Common myeloid progenitor, CD34-positive (primary cell): ENCODE data around the gene SLCO3A1.
A peak's percentile ranks its signal among the peaks of the same experiment; 100 is the strongest.

Experiments
- CTCF ChIA-PET: fragments of 350-600 bp; sonication (Branson Sonifier 250); formaldehyde crosslinking; loops from one replicate; lab custom pipeline; 2021; ENCODE audit warnings: antibody characterized with exemption; lab: Charles Lee
- POLR2A ChIA-PET: fragments of 350-600 bp; sonication (Branson Sonifier 250); formaldehyde crosslinking; loops from one replicate; lab custom pipeline; 2021; ENCODE audit warnings: antibody characterized with exemption; lab: Charles Lee
- DNase-seq, 3 donors: peaks; one replicate each; pipeline versions ENCODE4 v3.0.0 to v3.0.0-alpha.2; 2013
- H3K27ac ChIP-seq, 2 experiments: 1 replicate in 1 of 2; 2 replicates in 1 of 2; pipeline ENCODE4 v1.7.0; 2013; ENCODE audit warnings: inconsistent platforms in 2 of 2, low read length in 2 of 2, mild to moderate bottlenecking in 2 of 2, low read depth in 1 of 2, moderate library complexity in 1 of 2; ENCODE audit not compliant: severe bottlenecking in 2 of 2, insufficient read depth in 1 of 2, poor library complexity in 1 of 2
- H3K27me3 ChIP-seq, 5 experiments: replicated peaks in 2 of 5; 1 replicate in 3 of 5; 2 replicates in 2 of 5; pipeline versions ENCODE4 v1.6.1 to v1.7.0; 2013; ENCODE audit warnings: low read length in 4 of 5, mild to moderate bottlenecking in 2 of 5, moderate library complexity in 2 of 5, inconsistent platforms in 1 of 5; ENCODE audit not compliant: insufficient read depth in 5 of 5, control insufficient read depth in 4 of 5
- H3K36me3 ChIP-seq, 4 experiments: 1 replicate in 2 of 4; 2 replicates in 2 of 4; pipeline versions ENCODE4 v1.6.1 to v1.7.0; 2013; ENCODE audit warnings: low read length in 3 of 4, control low read depth in 1 of 4, mild to moderate bottlenecking in 1 of 4; ENCODE audit not compliant: control insufficient read depth in 4 of 4, insufficient read depth in 4 of 4
- H3K4me1 ChIP-seq, 4 experiments: 1 replicate in 3 of 4; 2 replicates in 1 of 4; pipeline versions ENCODE4 v1.6.1 to v1.7.1; 2013; ENCODE audit warnings: low read length in 3 of 4, mild to moderate bottlenecking in 3 of 4, control low read depth in 1 of 4, inconsistent platforms in 1 of 4, moderate library complexity in 1 of 4; ENCODE audit not compliant: control insufficient read depth in 4 of 4, insufficient read depth in 4 of 4; ENCODE audit errors: control extremely low read depth in 1 of 4
- H3K4me3 ChIP-seq, 7 experiments: 1 replicate in 4 of 7; 2 replicates in 3 of 7; pipeline versions ENCODE4 v1.5.1 to v1.7.0; 2013; ENCODE audit warnings: mild to moderate bottlenecking in 7 of 7, low read length in 6 of 7, moderate library complexity in 6 of 7, inconsistent platforms in 2 of 7, low read depth in 2 of 7, control low read depth in 1 of 7; ENCODE audit not compliant: insufficient read depth in 4 of 7, control insufficient read depth in 1 of 7; ENCODE audit errors: extremely low read depth in 1 of 7
- H3K9me3 ChIP-seq, 5 experiments: 1 replicate in 4 of 5; 2 replicates in 1 of 5; pipeline versions ENCODE4 v1.6.1 to v1.7.1; 2013; ENCODE audit warnings: low read length in 4 of 5, mild to moderate bottlenecking in 2 of 5, inconsistent platforms in 1 of 5, low read depth in 1 of 5, moderate library complexity in 1 of 5; ENCODE audit not compliant: control insufficient read depth in 4 of 5, insufficient read depth in 2 of 5; ENCODE audit errors: control extremely low read depth in 1 of 5
- WGBS: methylation state at CpG from one replicate; pipeline ENCODE4 v1.1.5; 2013; ENCODE audit not compliant: insufficient coverage; 5-methylcytosine and 5-hydroxymethylcytosine counted together

SLCO3A1 gene

GRCh38 chr15:92074101-92074500 lies 220.6 kb downstream of the SLCO3A1 start:
- Histone ChIP-seq H3K4me1 (peaks cover 6 to 83% (median 73%) of the 10 kb centered on the region in 4 experiments), H3K27me3 (no peaks in the 10 kb centered on the region), H3K27ac (no peak overlapping the region), H3K36me3 (no peaks in the 10 kb centered on the region), H3K9me3 (no peaks in the 10 kb centered on the region), H3K4me3 (peak overlapping the region in 2 of 7 experiments; percentile 16 to 45)
- ChIA-PET POLR2A (no interaction called here), CTCF (interaction anchor here (1.9 to 8.6 kb wide), 4 partner anchors 9 to 185 kb away, joined by 5 to 62 read pairs (median 18); no protein-coding TSS in a partner anchor)
- WGBS: 37% methylated on average over 4 of the region's 4 CpGs
- peak in 2 of 3 donors; percentile 49 to 60 for DNase-seq

GRCh38 chr15:92074646-92075045 lies 221.1 kb downstream of the SLCO3A1 start:
- H3K36me3 ChIP-seq: no peaks in the 10 kb centered on the region
- H3K27ac ChIP-seq: no peak overlapping the region
- H3K4me3 ChIP-seq: peak overlapping the region in 2 of 7 experiments; percentile 16 to 45
- H3K9me3 ChIP-seq: no peaks in the 10 kb centered on the region
- CTCF ChIA-PET: interaction anchor here (1.0 to 8.6 kb wide), 6 partner anchors 8 to 368 kb away, joined by 3 to 62 read pairs (median 18); no protein-coding TSS in a partner anchor
- no peaks in the 10 kb centered on the region for H3K27me3 ChIP-seq
- peak; percentile 62 to 82 (median 78) for DNase-seq
- POLR2A ChIA-PET: no interaction called here
- 2% methylated on average over 4 of the region's 5 CpGs for WGBS
- peaks cover 6 to 78% (median 68%) of the 10 kb centered on the region in 4 experiments for H3K4me1 ChIP-seq

- Histone ChIP-seq H3K27ac (no peak overlapping the region), H3K36me3 (no peaks in the 10 kb centered on the region), H3K27me3 (no peaks in the 10 kb centered on the region), H3K4me3 (peak overlapping the region in 1 of 7 experiments; percentile 45), H3K9me3 (no peaks in the 10 kb centered on the region), H3K4me1 (peaks cover 6 to 67% (median 58%) of the 10 kb centered on the region in 4 experiments)
- peak in 2 of 3 donors; percentile 42 to 52 for DNase-seq
- ChIA-PET POLR2A (no interaction called here), CTCF (interaction anchor here (1.0 to 8.6 kb wide), 7 partner anchors 15 to 370 kb away, joined by 3 to 62 read pairs (median 30); no protein-coding TSS in a partner anchor)
- 0% methylated on average over 3 of the region's 7 CpGs for WGBS
Observed at GRCh38 chr15:92075764-92076163, 222.3 kb downstream of the SLCO3A1 start.

- Histone ChIP-seq H3K36me3 (no peaks in the 10 kb centered on the region), H3K9me3 (no peaks in the 10 kb centered on the region), H3K27ac (no peak overlapping the region), H3K4me3 (no peak overlapping the region), H3K4me1 (peaks cover 6 to 60% (median 50%) of the 10 kb centered on the region in 4 experiments), H3K27me3 (no peaks in the 10 kb centered on the region)
- ChIA-PET CTCF (interaction anchor here (1.1 to 8.6 kb wide), 17 partner anchors 8 to 804 kb away, joined by 3 to 62 read pairs (median 8); partner anchors contain the start of gene SLCO3A1), POLR2A (no interaction called here)
- WGBS: 94% methylated on average over 6 of the region's 8 CpGs
- DNase-seq: no peak
Observed at GRCh38 chr15:92076541-92076940, 223.0 kb downstream of the SLCO3A1 start.

- CTCF ChIA-PET: interaction anchor here (0.6 to 8.6 kb wide), 29 partner anchors 9 to 805 kb away, joined by 3 to 62 read pairs (median 5); partner anchors contain the start of gene SLCO3A1
- DNase-seq: peak; percentile 72 to 81 (median 80)
- no peaks in the 10 kb centered on the region for H3K36me3 ChIP-seq
- no peaks in the 10 kb centered on the region for H3K27me3 ChIP-seq
- no peak overlapping the region for H3K27ac ChIP-seq
- 63% methylated on average over 10 of the region's 13 CpGs for WGBS
- POLR2A ChIA-PET: no interaction called here
- peaks cover 6 to 62% (median 48%) of the 10 kb centered on the region in 4 experiments for H3K4me1 ChIP-seq
- H3K9me3 ChIP-seq: no peaks in the 10 kb centered on the region
- H3K4me3 ChIP-seq: no peak overlapping the region
Observed at GRCh38 chr15:92077353-92078085, 224.0 kb downstream of the SLCO3A1 start.

- WGBS: 92% methylated on average over 6 of the region's 6 CpGs
- CTCF ChIA-PET: interaction anchor here (0.7 to 8.6 kb wide), 28 partner anchors 10 to 806 kb away, joined by 3 to 62 read pairs (median 6); partner anchors contain the start of gene SLCO3A1
- POLR2A ChIA-PET: no interaction called here
Observed at GRCh38 chr15:92078270-92078669, 224.8 kb downstream of the SLCO3A1 start.

More at GRCh38 chr15:92078270-92078669, 224.8 kb downstream of the SLCO3A1 start:
- Histone ChIP-seq H3K27me3 (no peaks in the 10 kb centered on the region), H3K27ac (no peak overlapping the region), H3K4me3 (no peak overlapping the region), H3K4me1 (peaks cover 6 to 64% (median 43%) of the 10 kb centered on the region in 4 experiments), H3K9me3 (no peaks in the 10 kb centered on the region), H3K36me3 (no peaks in the 10 kb centered on the region)
- no peak for DNase-seq
